Measurements from ENCODE around the gene SDK1.

SDK1 gene

GRCh38 chr7:3832199-3832598 is 531.1 kb downstream of the SDK1 start:
- no peaks in the 10 kb centered on the region for H3K36me3 ChIP-seq (ENCODE audit: control insufficient read depth, insufficient read depth, low read length)
- no peaks in the 10 kb centered on the region for H3K9me3 ChIP-seq (ENCODE audit: control insufficient read depth, low read length)
- H3K27ac ChIP-seq: no peak overlapping the region
- H3K4me2 ChIP-seq (ENCODE audit: low read length): no peak overlapping the region
- no peaks in the 10 kb centered on the region for H3K79me2 ChIP-seq
- no peak overlapping the region for H3K9ac ChIP-seq
- no peak overlapping the region for H2AFZ ChIP-seq
- TF ChIP-seq, protein P1, sequence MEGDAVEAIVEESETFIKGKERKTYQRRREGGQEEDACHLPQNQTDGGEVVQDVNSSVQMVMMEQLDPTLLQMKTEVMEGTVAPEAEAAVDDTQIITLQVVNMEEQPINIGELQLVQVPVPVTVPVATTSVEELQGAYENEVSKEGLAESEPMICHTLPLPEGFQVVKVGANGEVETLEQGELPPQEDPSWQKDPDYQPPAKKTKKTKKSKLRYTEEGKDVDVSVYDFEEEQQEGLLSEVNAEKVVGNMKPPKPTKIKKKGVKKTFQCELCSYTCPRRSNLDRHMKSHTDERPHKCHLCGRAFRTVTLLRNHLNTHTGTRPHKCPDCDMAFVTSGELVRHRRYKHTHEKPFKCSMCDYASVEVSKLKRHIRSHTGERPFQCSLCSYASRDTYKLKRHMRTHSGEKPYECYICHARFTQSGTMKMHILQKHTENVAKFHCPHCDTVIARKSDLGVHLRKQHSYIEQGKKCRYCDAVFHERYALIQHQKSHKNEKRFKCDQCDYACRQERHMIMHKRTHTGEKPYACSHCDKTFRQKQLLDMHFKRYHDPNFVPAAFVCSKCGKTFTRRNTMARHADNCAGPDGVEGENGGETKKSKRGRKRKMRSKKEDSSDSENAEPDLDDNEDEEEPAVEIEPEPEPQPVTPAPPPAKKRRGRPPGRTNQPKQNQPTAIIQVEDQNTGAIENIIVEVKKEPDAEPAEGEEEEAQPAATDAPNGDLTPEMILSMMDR (IDR thresholded peaks at IDR 0.05): no peak
- no peaks in the 10 kb centered on the region for H3K4me1 ChIP-seq
- H3K4me3 ChIP-seq (ENCODE audit: low read depth, low read length): no peak overlapping the region
- H3K27me3 ChIP-seq (ENCODE audit: control insufficient read depth, insufficient read depth, low read length): no peaks in the 10 kb centered on the region

GRCh38 chr7:3835109-3835508 is 534.1 kb downstream of the SDK1 start:
- TF ChIP-seq, protein P1 (IDR thresholded peaks at IDR 0.05): no peak
- no peak overlapping the region for H3K4me3 ChIP-seq (ENCODE audit: low read depth, low read length)
- H3K36me3 ChIP-seq (ENCODE audit: control insufficient read depth, insufficient read depth, low read length): no peaks in the 10 kb centered on the region
- no peaks in the 10 kb centered on the region for H3K4me1 ChIP-seq
- no peak overlapping the region for H3K4me2 ChIP-seq (ENCODE audit: low read length)
- H3K79me2 ChIP-seq: no peaks in the 10 kb centered on the region
- no peaks in the 10 kb centered on the region for H3K9me3 ChIP-seq (ENCODE audit: control insufficient read depth, low read length)
- no peak overlapping the region for H3K27ac ChIP-seq
- no peaks in the 10 kb centered on the region for H3K27me3 ChIP-seq (ENCODE audit: control insufficient read depth, insufficient read depth, low read length)
- H3K9ac ChIP-seq: no peak overlapping the region
- no peak overlapping the region for H2AFZ ChIP-seq

- Histone ChIP-seq H3K36me3 (ENCODE audit: control insufficient read depth, insufficient read depth, low read length) (no peaks in the 10 kb centered on the region), H3K9ac (no peak overlapping the region)
Observed at GRCh38 chr7:3836855-3837254, 535.8 kb downstream of the SDK1 start.

GRCh38 chr7:3844540-3845151 is 543.6 kb downstream of the SDK1 start:
- H3K27ac ChIP-seq: no peak overlapping the region
- H2AFZ ChIP-seq: no peak overlapping the region
- no peaks in the 10 kb centered on the region for H3K9me3 ChIP-seq (ENCODE audit: control insufficient read depth, low read length)
- no peaks in the 10 kb centered on the region for H3K79me2 ChIP-seq
- H3K4me1 ChIP-seq: no peaks in the 10 kb centered on the region
- H3K4me2 ChIP-seq (ENCODE audit: low read length): no peak overlapping the region
- no peak overlapping the region for H3K4me3 ChIP-seq (ENCODE audit: low read depth, low read length)
- TF ChIP-seq, protein P1 (IDR thresholded peaks at IDR 0.05): no peak
- H3K9ac ChIP-seq: no peak overlapping the region
- no peaks in the 10 kb centered on the region for H3K36me3 ChIP-seq (ENCODE audit: control insufficient read depth, insufficient read depth, low read length)
- no peaks in the 10 kb centered on the region for H3K27me3 ChIP-seq (ENCODE audit: control insufficient read depth, insufficient read depth, low read length)

More at GRCh38 chr7:3836855-3837254, 535.8 kb downstream of the SDK1 start:
- H3K4me1 ChIP-seq: no peaks in the 10 kb centered on the region
- H3K9me3 ChIP-seq (ENCODE audit: control insufficient read depth, low read length): no peaks in the 10 kb centered on the region
- TF ChIP-seq, protein P1 (IDR thresholded peaks at IDR 0.05): no peak
- no peak overlapping the region for H3K4me2 ChIP-seq (ENCODE audit: low read length)
- no peak overlapping the region for H3K4me3 ChIP-seq (ENCODE audit: low read depth, low read length)
- H3K79me2 ChIP-seq: no peaks in the 10 kb centered on the region
- H3K27me3 ChIP-seq (ENCODE audit: control insufficient read depth, insufficient read depth, low read length): no peaks in the 10 kb centered on the region
- no peak overlapping the region for H3K27ac ChIP-seq
- H2AFZ ChIP-seq: no peak overlapping the region

DNA sequence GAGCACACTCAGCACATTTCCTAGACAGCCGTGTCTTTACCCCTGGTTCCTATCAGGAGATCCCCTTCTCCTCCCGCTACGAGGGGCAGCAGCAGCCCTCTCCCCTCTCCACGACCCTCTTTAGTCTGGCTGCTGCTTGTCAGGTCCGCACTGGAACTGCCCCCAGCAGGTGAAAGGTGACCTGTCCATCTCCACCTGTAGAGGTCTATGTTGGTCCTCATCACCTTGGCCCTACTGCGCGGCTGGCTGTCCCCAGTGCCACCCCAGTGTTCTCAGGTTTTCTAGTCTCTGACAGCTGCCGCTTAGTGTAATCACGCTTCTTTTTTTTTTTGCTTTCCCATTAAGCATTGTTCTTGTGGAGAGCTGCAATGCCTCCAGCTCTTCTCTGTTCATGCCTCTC is 545.7 kb downstream of the SDK1 start:
- Histone ChIP-seq H2AFZ (no peak overlapping the region), H3K4me2 (ENCODE audit: low read length) (no peak overlapping the region), H3K4me3 (ENCODE audit: low read depth, low read length) (no peak overlapping the region), H3K79me2 (no peaks in the 10 kb centered on the region), H3K4me1 (no peaks in the 10 kb centered on the region), H3K27me3 (ENCODE audit: control insufficient read depth, insufficient read depth, low read length) (no peaks in the 10 kb centered on the region), H3K36me3 (ENCODE audit: control insufficient read depth, insufficient read depth, low read length) (no peaks in the 10 kb centered on the region), H3K9ac (no peak overlapping the region), H3K9me3 (ENCODE audit: control insufficient read depth, low read length) (no peaks in the 10 kb centered on the region), H3K27ac (no peak overlapping the region)
- TF ChIP-seq, protein P1 (IDR thresholded peaks at IDR 0.05): no peak

All from parathyroid adenoma (tissue), 2 donors.